ENCODE results near the gene SSH3. TPM values are rescaled to one million over a fixed set of nuclear protein-coding genes. Genes with fewer than 3 reads are reported as not detected.

Gene SSH3
- total and polyA plus RNA-seq, 2 experiments from 2014 or later: 26.7 to 39.9 TPM

DNA sequence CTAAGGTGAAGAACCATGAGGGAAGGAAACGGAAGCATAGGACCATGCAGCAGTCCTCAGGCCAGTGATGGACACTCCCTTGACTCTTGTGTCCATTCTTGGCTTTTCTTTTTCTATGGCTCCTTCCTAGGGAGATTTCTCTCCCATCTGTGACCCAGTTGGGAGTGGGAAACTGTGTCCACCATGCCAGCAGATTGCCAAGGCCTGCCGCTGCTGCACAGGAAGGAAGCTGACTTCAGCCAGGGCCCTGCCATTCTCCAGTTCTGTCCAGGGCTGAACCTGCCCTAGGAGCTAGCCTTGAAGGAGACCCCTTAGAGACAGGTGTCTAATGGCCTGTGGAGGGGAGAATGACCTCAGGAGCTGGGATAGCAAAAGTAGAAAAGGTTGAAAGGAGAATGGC is 17.4 kb downstream of the SSH3 start:
- Histone ChIP-seq H3K27me3 (peaks cover 11% of the 10 kb centered on the region), H3K27ac (no peak overlapping the region), H3K4me1 (ENCODE audit: low read depth) (peaks cover 13% of the 10 kb centered on the region), H3K36me3 (no peaks in the 10 kb centered on the region), H3K4me3 (no peak overlapping the region), H3K9me3 (ENCODE audit: low read depth) (no peaks in the 10 kb centered on the region)
- no peak for TF ChIP-seq CTCF (IDR thresholded peaks at IDR 0.05; ENCODE audit: low read depth, low read length)
- DNase-seq (ENCODE audit: low read depth in 1 of 2, low spot score in 1 of 2): no peak

GRCh38 chr11:67321313-67321871 is 18.1 kb downstream of the SSH3 start:
- TF ChIP-seq CTCF (IDR thresholded peaks at IDR 0.05; ENCODE audit: low read depth, low read length): no peak
- Histone ChIP-seq H3K9me3 (ENCODE audit: low read depth) (no peaks in the 10 kb centered on the region), H3K36me3 (no peaks in the 10 kb centered on the region), H3K4me1 (ENCODE audit: low read depth) (peaks cover 13% of the 10 kb centered on the region), H3K27ac (no peak overlapping the region), H3K27me3 (peaks cover 11% of the 10 kb centered on the region), H3K4me3 (no peak overlapping the region)
- peak in 1 of 2 donors; percentile 59 for DNase-seq (ENCODE audit: low read depth in 1 of 2, low spot score in 1 of 2)

GRCh38 chr11:67322049-67322448 is 18.7 kb downstream of the SSH3 start:
- no peak for DNase-seq (ENCODE audit: low read depth in 1 of 2, low spot score in 1 of 2)
- H3K4me3 ChIP-seq: no peak overlapping the region

DNA sequence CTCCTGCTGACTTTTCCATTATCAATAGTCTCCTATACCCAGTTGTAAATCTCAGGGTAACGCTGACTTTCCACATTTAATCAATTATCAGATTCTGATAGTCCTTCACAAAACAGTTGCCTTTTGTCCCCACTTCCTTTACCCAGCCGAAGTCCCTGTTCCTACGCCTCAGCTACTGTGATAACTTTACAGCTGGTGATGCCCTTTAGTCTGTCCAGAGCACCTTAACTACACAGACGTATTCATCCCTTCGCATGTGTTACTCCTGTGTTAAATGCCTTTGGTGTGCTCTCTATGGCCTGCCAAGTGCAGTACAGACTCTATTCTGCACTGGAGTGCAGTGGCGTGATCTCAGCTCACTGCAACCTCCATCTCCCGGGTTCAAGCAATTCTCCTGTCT is 20.2 kb downstream of the SSH3 start:
- H3K27me3 ChIP-seq: peaks cover 9% of the 10 kb centered on the region
- no peak for TF ChIP-seq CTCF (IDR thresholded peaks at IDR 0.05; ENCODE audit: low read depth, low read length)
- H3K9me3 ChIP-seq (ENCODE audit: low read depth): no peaks in the 10 kb centered on the region
- no peak overlapping the region for H3K4me3 ChIP-seq
- peaks cover 10% of the 10 kb centered on the region for H3K4me1 ChIP-seq (ENCODE audit: low read depth)
- no peak overlapping the region for H3K27ac ChIP-seq
- no peak for DNase-seq (ENCODE audit: low read depth in 1 of 2, low spot score in 1 of 2)
- no peaks in the 10 kb centered on the region for H3K36me3 ChIP-seq

More at GRCh38 chr11:67322049-67322448, 18.7 kb downstream of the SSH3 start:
- Histone ChIP-seq H3K27me3 (peaks cover 11% of the 10 kb centered on the region), H3K4me1 (ENCODE audit: low read depth) (peaks cover 13% of the 10 kb centered on the region), H3K36me3 (no peaks in the 10 kb centered on the region), H3K9me3 (ENCODE audit: low read depth) (no peaks in the 10 kb centered on the region), H3K27ac (no peak overlapping the region)
- no peak for TF ChIP-seq CTCF (IDR thresholded peaks at IDR 0.05; ENCODE audit: low read depth, low read length)

GRCh38 chr11:67332081-67332691 is 28.9 kb downstream of the SSH3 start:
- no peak overlapping the region for H3K27ac ChIP-seq
- H3K9me3 ChIP-seq (ENCODE audit: low read depth): no peaks in the 10 kb centered on the region
- no peak overlapping the region for H3K4me3 ChIP-seq
- H3K36me3 ChIP-seq: no peaks in the 10 kb centered on the region
- no peak for DNase-seq (ENCODE audit: low read depth in 1 of 2, low spot score in 1 of 2)
- no peaks in the 10 kb centered on the region for H3K27me3 ChIP-seq
- H3K4me1 ChIP-seq (ENCODE audit: low read depth): no peaks in the 10 kb centered on the region
- no peak for TF ChIP-seq CTCF (IDR thresholded peaks at IDR 0.05; ENCODE audit: low read depth, low read length)
